ENCODE results near the gene RNF145.

- TF ChIP-seq MAX (IDR thresholded peaks at IDR 0.05) (no peak), ZBTB7A (IDR thresholded peaks at IDR 0.05; ENCODE audit: low read depth) (no peak), CEBPB (IDR thresholded peaks at IDR 0.05) (no peak), EP300 (IDR thresholded peaks at IDR 0.05; ENCODE audit: borderline replicate concordance) (no peak), YY1 (IDR thresholded peaks at IDR 0.05; ENCODE audit: low read depth) (no peak), FOXM1 (IDR thresholded peaks at IDR 0.05; ENCODE audit: borderline replicate concordance, low read depth) (no peak), TEAD4 (IDR thresholded peaks at IDR 0.05) (no peak)
These were observed 24.4 kb downstream of the RNF145 start for GRCh38 chr5:159184858-159185381.

Measured in Ishikawa (cell line).